Choroid plexus epithelial cell (primary cell): ENCODE measurements around the gene PECR.
"Not testable (repeated sequence)": the region's sequence is repeated elsewhere in the genome, so short reads cannot be mapped to it uniquely, and the experiment has no call there.

Experiments
- DNase-seq: peaks from one replicate; pipeline ENCODE4 v3.0.0-alpha.2; 2010; ENCODE audit warnings: low read depth
- H3K4me3 ChIP-seq: 2 replicates; pipeline ENCODE4 v1.5.1; 2011; ENCODE audit warnings: low read depth, mild to moderate bottlenecking, control low read depth, low read length, moderate library complexity
- CTCF ChIP-seq: conservative IDR thresholded peaks from 2 replicates; pipeline ENCODE4 v1.5.1; 2011; ENCODE audit warnings: low read depth, mild to moderate bottlenecking, control low read depth, inconsistent platforms, low read length, moderate library complexity

PECR gene

GRCh38 chr2:216082117-216082711 lies 605 bp upstream of the PECR start:
- TF ChIP-seq CTCF = no peak
- no peak for DNase-seq
- peak overlapping the region; percentile 73 for H3K4me3 ChIP-seq

- peak overlapping the region; percentile 73 for H3K4me3 ChIP-seq
- DNase-seq = no peak
- no peak for TF ChIP-seq CTCF
Observed at GRCh38 chr2:216081012-216081411, 597 bp downstream of the PECR start.

- not testable (repeated sequence) for H3K4me3 ChIP-seq, DNase-seq
Observed at GRCh38 chr2:216080048-216080447, 1.6 kb downstream of the PECR start.

- TF ChIP-seq CTCF = no peak
- DNase-seq = peak; percentile 61
- no peak overlapping the region for H3K4me3 ChIP-seq
Observed at GRCh38 chr2:216078776-216079175, 2.8 kb downstream of the PECR start.

GRCh38 chr2:216075510-216076485 lies 5.8 kb downstream of the PECR start:
- DNase-seq = no peak
- no peak overlapping the region for H3K4me3 ChIP-seq
- no peak for TF ChIP-seq CTCF

- no peak for TF ChIP-seq CTCF
- no peak overlapping the region for H3K4me3 ChIP-seq
- no peak for DNase-seq
Observed at GRCh38 chr2:216074794-216075193, 6.8 kb downstream of the PECR start.

GRCh38 chr2:216074380-216074779 lies 7.2 kb downstream of the PECR start:
- TF ChIP-seq CTCF = no peak
- DNase-seq = no peak
- H3K4me3 ChIP-seq = no peak overlapping the region
